ENCODE data around the gene SLC46A1. TPM values are rescaled to one million over a fixed set of nuclear protein-coding genes. Genes with fewer than 3 reads are reported as not detected.
A peak's percentile ranks its signal among the peaks of the same experiment; 100 is the strongest.

The SLC46A1 gene
- total and polyA plus RNA-seq, 2 of the 8 experiments (the other 6 are each of a cell fraction or from before 2014, with no cell fraction given), result 5.3 to 8.7 TPM

- H3K14ac ChIP-seq (ENCODE audit: insufficient read length), result no peak overlapping the region
- peaks cover 33 to 55% (median 48%) of the 10 kb centered on the region in 4 experiments for H3K27me3 ChIP-seq (replicated peaks in 1 of 4; ENCODE audit: control insufficient read depth in 3 of 4, extremely low read depth in 1 of 4, insufficient read depth in 3 of 4, low read length in 3 of 4)
- H3K27ac ChIP-seq (ENCODE audit: low read depth, low read length), result no peak overlapping the region
- no peak overlapping the region for H3K56ac ChIP-seq (replicated peaks; ENCODE audit: insufficient read length, low read depth, low read length)
- H2BK12ac ChIP-seq (ENCODE audit: low read depth, low read length), result no peak overlapping the region
- H3K4me3 ChIP-seq (ENCODE audit: extremely low read depth in 1 of 4, insufficient read depth in 2 of 4, low read depth in 3 of 4, low read length in 4 of 4), result no peak overlapping the region
- no peak overlapping the region for H2BK120ac ChIP-seq (replicated peaks; ENCODE audit: low read depth, low read length)
- peaks cover 2 to 9% of the 10 kb centered on the region in 2 experiments for H4K20me1 ChIP-seq (replicated peaks in 1 of 2; ENCODE audit: control insufficient read depth in 1 of 2, insufficient read depth in 2 of 2, low read length in 2 of 2)
- H4K8ac ChIP-seq (ENCODE audit: extremely low read depth, insufficient read depth, low read length), result no peak overlapping the region
- peaks cover 14% of the 10 kb centered on the region for H3K23me2 ChIP-seq (ENCODE audit: low read depth, low read length)
- DNase-seq (ENCODE audit: low read depth in 1 of 2, low spot score in 2 of 2), result no peak
- no peak overlapping the region for H2AK5ac ChIP-seq (ENCODE audit: low read depth, low read length)
- H3K79me1 ChIP-seq (ENCODE audit: low read depth, low read length), result no peaks in the 10 kb centered on the region; the same call in 1 of the 2 replicates
- no peak for FAIRE-seq
- 85% methylated on average over 10 of the region's 10 CpGs; no CpG with 5 or more reads in 1 of the 2 experiments for WGBS, 2 experiments (ENCODE audit: extremely low coverage in 1 of 2, insufficient coverage in 1 of 2, insufficient read length in 1 of 2, insufficient replicate concordance in 2 of 2, low coverage in 1 of 2, low lambda C conversion rate in 2 of 2, missing lambda C conversion rate in 1 of 2)
- no peaks in the 10 kb centered on the region for H3K79me2 ChIP-seq (ENCODE audit: control insufficient read depth in 1 of 2, insufficient read depth in 2 of 2, low read length in 2 of 2)
- peaks cover 0 to 13% (median 6%) of the 10 kb centered on the region in 4 experiments; a peak in 4 of 7 replicates for H3K4me1 ChIP-seq (replicated peaks in 1 of 4; ENCODE audit: control insufficient read depth in 3 of 4, insufficient read depth in 4 of 4, low read length in 3 of 4)
- H3K4ac ChIP-seq (replicated peaks; ENCODE audit: insufficient read length, low read depth, low read length), result no peak overlapping the region
- H4K5ac ChIP-seq (ENCODE audit: insufficient read length, low read depth, low read length), result no peak overlapping the region
- no peak overlapping the region for H2AFZ ChIP-seq (ENCODE audit: low read length)
- 0 out of 2 replicates have a peak overlapping the region, but pooled peaks have one; percentile 21 for H2BK20ac ChIP-seq (ENCODE audit: low read length)
- H3K23ac ChIP-seq (ENCODE audit: insufficient read length), result no peak overlapping the region
- H3K4me2 ChIP-seq (ENCODE audit: insufficient read depth in 1 of 2, low read depth in 2 of 2, low read length in 2 of 2), result no peak overlapping the region; a peak in 1 of 4 replicates
- no peak overlapping the region for H2BK5ac ChIP-seq (ENCODE audit: low read depth, low read length)
- no peak overlapping the region for H4K91ac ChIP-seq (replicated peaks; ENCODE audit: insufficient read length, low read length)
- H3K18ac ChIP-seq (ENCODE audit: extremely low read depth, low read length), result no peak overlapping the region
- POLR2A ChIA-PET (ENCODE audit: partially characterized antibody), result interaction anchor here (0.6 to 12.7 kb wide), 4 partner anchors 8 to 23 kb away, joined by 3 to 135 read pairs (median 6); partner anchors contain the start of genes POLDIP2, SARM1 and SLC46A1
- H3K9ac ChIP-seq (replicated peaks in 1 of 4; ENCODE audit: extremely low read depth in 1 of 4, low read depth in 3 of 4, low read length in 3 of 4), result no peak overlapping the region
- no peaks in the 10 kb centered on the region for H3K36me3 ChIP-seq (ENCODE audit: control insufficient read depth in 2 of 4, insufficient read depth in 4 of 4, low read length in 3 of 4)
- no peak overlapping the region for H2BK15ac ChIP-seq (ENCODE audit: low read length)
- no peaks in the 10 kb centered on the region for H3K9me3 ChIP-seq (ENCODE audit: insufficient read depth in 2 of 2, low read depth in 1 of 2, low read length in 1 of 2)
- CTCF ChIA-PET (ENCODE audit: partially characterized antibody), result interaction anchor here (0.9 to 14.7 kb wide), 11 partner anchors 8 to 169 kb away, joined by 3 to 142 read pairs (median 4); partner anchors contain the start of gene SARM1
- TF ChIP-seq PHF8 (conservative IDR thresholded peaks at IDR 0.05; ENCODE audit: low read depth, low read length) (no peak), TAF1 (IDR thresholded peaks at IDR 0.05; ENCODE audit: low read depth, low read length) (no peak), BCL11A (IDR thresholded peaks at IDR 0.05; ENCODE audit: low read depth in 2 of 2, low read length in 2 of 2) (no peak), ATF2 (IDR thresholded peaks at IDR 0.05; ENCODE audit: low read length) (no peak), SRF (IDR thresholded peaks at IDR 0.05; ENCODE audit: low read depth, low read length) (no peak), USF2 (IDR thresholded peaks at IDR 0.05; ENCODE audit: low read length) (no peak), RXRA (IDR thresholded peaks at IDR 0.05; ENCODE audit: insufficient read depth, low read depth, low read length) (no peak), TBP (IDR thresholded peaks at IDR 0.05; ENCODE audit: low read depth, low read length) (no peak)
Observed at GRCh38 chr17:28379814-28380801, 25.9 kb downstream of the SLC46A1 start.
